ENCODE measurements around the gene MRPL34. TPM values are rescaled to one million over a fixed set of nuclear protein-coding genes. Genes with fewer than 3 reads are reported as not detected.
A peak's percentile ranks its signal among the peaks of the same experiment; 100 is the strongest.

MRPL34 gene
- total and polyA plus RNA-seq, 4 donors, result 22.3 to 137 (median 93.4) TPM

DNA sequence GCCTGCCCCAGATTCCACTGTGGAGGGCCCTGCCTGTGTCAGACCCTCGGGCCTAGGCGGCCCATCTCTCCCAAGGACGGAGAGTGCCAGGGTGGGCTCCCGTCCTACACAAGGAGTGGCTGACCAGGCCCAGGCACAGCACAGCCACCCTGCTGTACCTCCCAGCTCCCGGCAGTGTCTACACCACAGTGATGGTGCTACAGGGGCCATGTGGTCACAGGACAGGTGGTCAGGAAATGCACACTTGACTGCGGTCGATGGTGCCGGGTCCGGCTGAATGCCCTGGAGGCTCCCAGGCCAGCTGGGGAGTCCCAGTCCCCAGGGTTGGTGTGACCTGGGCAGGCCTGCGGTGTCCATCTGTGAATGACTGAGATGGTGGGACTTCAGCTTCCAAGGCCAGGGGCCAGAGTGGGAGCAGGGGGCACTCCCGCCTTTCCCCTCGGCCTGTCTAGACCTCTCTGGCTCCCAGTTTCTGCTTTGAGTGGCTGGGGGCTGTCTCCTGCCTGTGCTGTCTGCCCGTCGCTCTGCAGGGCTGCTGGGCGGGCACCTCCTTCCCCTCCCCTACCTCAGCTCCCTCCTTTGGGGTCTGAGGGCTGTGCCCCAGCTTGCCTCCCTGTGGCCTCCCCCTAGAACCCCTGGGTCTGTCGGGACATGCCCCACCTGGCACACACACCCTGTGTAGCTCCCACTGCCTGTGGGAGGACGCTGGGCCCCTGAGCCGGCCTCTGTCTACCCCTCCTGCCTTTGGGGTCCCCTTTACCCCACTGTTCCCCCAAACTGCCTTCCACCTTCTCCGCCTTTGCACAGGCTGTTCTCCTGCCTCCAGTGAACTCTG is 16.2 kb downstream of the MRPL34 start:
- H3K27me3 ChIP-seq (ENCODE audit: control insufficient read depth in 3 of 3, insufficient read depth in 3 of 3, low read length in 2 of 3), result no peaks in the 10 kb centered on the region
- DNase-seq, result no peak
- H3K27ac ChIP-seq (ENCODE audit: low read depth in 1 of 2, low read length in 1 of 2), result no peak overlapping the region
- peaks cover 0 to 6% (median 0%) of the 10 kb centered on the region in 5 donors for H3K4me1 ChIP-seq (ENCODE audit: control insufficient read depth in 5 of 5, insufficient read depth in 5 of 5, low read length in 5 of 5)
- TF ChIP-seq, protein P1, sequence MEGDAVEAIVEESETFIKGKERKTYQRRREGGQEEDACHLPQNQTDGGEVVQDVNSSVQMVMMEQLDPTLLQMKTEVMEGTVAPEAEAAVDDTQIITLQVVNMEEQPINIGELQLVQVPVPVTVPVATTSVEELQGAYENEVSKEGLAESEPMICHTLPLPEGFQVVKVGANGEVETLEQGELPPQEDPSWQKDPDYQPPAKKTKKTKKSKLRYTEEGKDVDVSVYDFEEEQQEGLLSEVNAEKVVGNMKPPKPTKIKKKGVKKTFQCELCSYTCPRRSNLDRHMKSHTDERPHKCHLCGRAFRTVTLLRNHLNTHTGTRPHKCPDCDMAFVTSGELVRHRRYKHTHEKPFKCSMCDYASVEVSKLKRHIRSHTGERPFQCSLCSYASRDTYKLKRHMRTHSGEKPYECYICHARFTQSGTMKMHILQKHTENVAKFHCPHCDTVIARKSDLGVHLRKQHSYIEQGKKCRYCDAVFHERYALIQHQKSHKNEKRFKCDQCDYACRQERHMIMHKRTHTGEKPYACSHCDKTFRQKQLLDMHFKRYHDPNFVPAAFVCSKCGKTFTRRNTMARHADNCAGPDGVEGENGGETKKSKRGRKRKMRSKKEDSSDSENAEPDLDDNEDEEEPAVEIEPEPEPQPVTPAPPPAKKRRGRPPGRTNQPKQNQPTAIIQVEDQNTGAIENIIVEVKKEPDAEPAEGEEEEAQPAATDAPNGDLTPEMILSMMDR (IDR thresholded peaks at IDR 0.05; ENCODE audit: control extremely low read depth, extremely low read depth), result no peak
- peaks cover 0 to 40% (median 8%) of the 10 kb centered on the region in 4 donors for H3K36me3 ChIP-seq (ENCODE audit: control insufficient read depth in 4 of 4, insufficient read depth in 4 of 4, low read length in 4 of 4)
- H3K4me3 ChIP-seq, result no peak overlapping the region
- H3K9ac ChIP-seq (ENCODE audit: insufficient read depth in 1 of 2, low read length in 2 of 2), result no peak overlapping the region
- H3K9me3 ChIP-seq (ENCODE audit: control insufficient read depth in 4 of 4, insufficient read depth in 3 of 4, low read length in 3 of 4), result peaks cover 0 to 2% (median 0%) of the 10 kb centered on the region in 4 donors
- no peak for ATAC-seq (ENCODE audit: insufficient read depth, low FRiP score)
- WGBS, 2 donors, result 88 to 91% methylated on average over 19 of the region's 19 CpGs

DNA sequence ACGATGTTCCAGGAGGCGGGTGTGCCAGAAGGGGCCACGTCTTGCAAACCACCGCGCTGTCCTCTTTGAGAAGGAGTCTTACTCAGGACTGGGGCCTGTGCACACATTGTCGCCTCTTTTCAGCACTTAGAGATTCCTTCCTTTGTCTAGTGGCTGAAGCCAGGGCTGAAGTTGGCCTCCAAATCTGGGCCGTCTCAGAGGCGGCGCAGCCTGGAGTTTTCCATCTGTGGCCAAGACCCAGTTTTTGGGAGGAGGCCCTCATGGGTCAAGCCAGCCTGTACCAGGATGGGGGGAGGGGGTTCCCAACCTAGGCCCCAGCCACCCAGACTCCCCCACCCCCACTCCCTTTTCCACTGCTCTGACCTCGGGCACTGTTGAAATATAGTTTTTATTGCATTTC is 17.2 kb downstream of the MRPL34 start:
- Histone ChIP-seq H3K36me3 (ENCODE audit: control insufficient read depth in 4 of 4, insufficient read depth in 4 of 4, low read length in 4 of 4) (peaks cover 0 to 41% (median 8%) of the 10 kb centered on the region in 4 donors), H3K4me1 (ENCODE audit: control insufficient read depth in 5 of 5, insufficient read depth in 5 of 5, low read length in 5 of 5) (peaks cover 0 to 6% (median 0%) of the 10 kb centered on the region in 5 donors), H3K27ac (ENCODE audit: low read depth in 1 of 2, low read length in 1 of 2) (peak overlapping the region in 1 of 2 donors; percentile 8), H3K9ac (ENCODE audit: insufficient read depth in 1 of 2, low read length in 2 of 2) (no peak overlapping the region), H3K4me3 (no peak overlapping the region), H3K9me3 (ENCODE audit: control insufficient read depth in 4 of 4, insufficient read depth in 3 of 4, low read length in 3 of 4) (peaks cover 0 to 2% (median 0%) of the 10 kb centered on the region in 4 donors), H3K27me3 (ENCODE audit: control insufficient read depth in 3 of 3, insufficient read depth in 3 of 3, low read length in 2 of 3) (no peaks in the 10 kb centered on the region)
- DNase-seq (peak in 2 of 3 donors; percentile 36 to 44), ATAC-seq (ENCODE audit: insufficient read depth, low FRiP score) (no peak)
- TF ChIP-seq, protein P1 (IDR thresholded peaks at IDR 0.05; ENCODE audit: control extremely low read depth, extremely low read depth), result no peak
- WGBS, 2 donors, result 77% methylated on average over 10 of the region's 10 CpGs

DNA sequence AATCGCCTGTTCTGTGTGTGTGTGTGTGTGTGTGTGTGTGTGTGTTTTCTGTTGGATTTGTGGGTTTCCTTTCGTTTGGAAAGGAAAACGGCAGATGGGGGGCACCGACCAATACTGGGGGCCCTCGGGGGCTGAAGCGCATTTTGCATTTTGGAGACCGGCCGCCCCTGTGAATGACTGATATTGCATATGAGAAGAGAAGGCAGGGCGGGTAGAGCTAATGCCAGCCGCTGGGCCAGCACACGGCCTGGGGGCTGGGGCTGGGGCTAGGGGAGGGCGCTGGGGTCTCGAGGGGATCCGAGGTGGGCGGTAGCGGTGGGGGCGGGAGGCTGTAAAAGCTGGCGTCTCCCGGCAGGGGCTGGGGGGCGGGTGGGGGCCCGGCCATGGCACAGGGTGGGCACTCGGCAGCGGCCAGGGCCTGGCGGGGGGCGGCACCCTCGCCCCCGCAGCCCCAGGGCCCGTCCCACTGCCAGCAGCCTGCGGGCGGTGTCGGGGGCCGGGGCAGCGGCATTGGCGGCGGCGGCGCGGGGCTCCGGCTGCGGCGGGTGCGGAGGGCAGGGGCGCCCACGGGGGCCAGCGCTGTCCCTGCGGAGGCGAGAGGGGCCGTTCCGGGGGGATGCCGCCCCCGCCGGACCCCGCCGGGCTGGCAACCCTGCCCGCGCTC is 17.8 kb downstream of the MRPL34 start:
- no peak overlapping the region for H3K27ac ChIP-seq (ENCODE audit: low read depth in 1 of 2, low read length in 1 of 2)
- H3K9me3 ChIP-seq (ENCODE audit: control insufficient read depth in 4 of 4, insufficient read depth in 3 of 4, low read length in 3 of 4), result peaks cover 0 to 2% (median 0%) of the 10 kb centered on the region in 4 donors
- ATAC-seq (ENCODE audit: insufficient read depth, low FRiP score) (no peak), DNase-seq (no peak)
- peaks cover 0 to 6% (median 0%) of the 10 kb centered on the region in 5 donors for H3K4me1 ChIP-seq (ENCODE audit: control insufficient read depth in 5 of 5, insufficient read depth in 5 of 5, low read length in 5 of 5)
- no peak overlapping the region for H3K4me3 ChIP-seq
- peaks cover 0 to 41% (median 8%) of the 10 kb centered on the region in 4 donors for H3K36me3 ChIP-seq (ENCODE audit: control insufficient read depth in 4 of 4, insufficient read depth in 4 of 4, low read length in 4 of 4)
- TF ChIP-seq, protein P1 (IDR thresholded peaks at IDR 0.05; ENCODE audit: control extremely low read depth, extremely low read depth), result no peak
- no peaks in the 10 kb centered on the region for H3K27me3 ChIP-seq (ENCODE audit: control insufficient read depth in 3 of 3, insufficient read depth in 3 of 3, low read length in 2 of 3)
- H3K9ac ChIP-seq (ENCODE audit: insufficient read depth in 1 of 2, low read length in 2 of 2), result no peak overlapping the region
- WGBS, 2 donors, result 36 to 47% methylated on average over 44 to 56 of the region's 56 CpGs
